SK-N-SH treated with all-trans-retinoic acid at 6 μM for 48 hours (cell line): ENCODE results near the gene ARHGAP30.
"Not testable (repeated sequence)": the region's sequence is repeated elsewhere in the genome, so short reads cannot be mapped to it uniquely, and the experiment has no call there.

Experiments
- ATAC-seq: fragments of 200-7000 bp; cut with Tn5 transposase; 3 replicates; pipeline ENCODE4 v1.9.1; 2020; ENCODE audit warnings: mild to moderate bottlenecking, moderate library complexity
- ARNTL ChIP-seq: fragments of 450-650 bp; formaldehyde crosslinking; IDR thresholded peaks from 2 replicates; pipeline ENCODE4 v1.5.0; 2020; ENCODE audit warnings: low read depth, mild to moderate bottlenecking, moderate library complexity, borderline replicate concordance
- BACH2 ChIP-seq: fragments of 250-450 bp; sonication (Bioruptor Pico); IDR thresholded peaks from 2 replicates; pipeline ENCODE4 v1.9.0; 2021; ENCODE audit warnings: mild to moderate bottlenecking, borderline replicate concordance
- CSDC2 ChIP-seq: fragments of 250-450 bp; sonication (Bioruptor Pico); IDR thresholded peaks from 2 replicates; pipeline ENCODE4 v1.5.0; 2020; ENCODE audit warnings: mild to moderate bottlenecking, moderate library complexity
- ESRRG ChIP-seq: fragments of 250-450 bp; sonication (Bioruptor Pico); IDR thresholded peaks from 2 replicates; pipeline ENCODE4 v1.6.1; 2021; ENCODE audit warnings: mild to moderate bottlenecking
- GLIS3 ChIP-seq: fragments of 250-450 bp; sonication (Bioruptor Pico); IDR thresholded peaks from 2 replicates; pipeline ENCODE4 v1.5.0; 2020; ENCODE audit warnings: mild to moderate bottlenecking, moderate library complexity
- ISL1 ChIP-seq: fragments of 250-450 bp; sonication (Bioruptor Pico); IDR thresholded peaks from 2 replicates; pipeline ENCODE4 v2.1.2; 2022; ENCODE audit warnings: mild to moderate bottlenecking, moderate library complexity
- OSR1 ChIP-seq: fragments of 250-450 bp; sonication (Bioruptor Pico); IDR thresholded peaks from 2 replicates; pipeline ENCODE4 v1.8.0; 2022; ENCODE audit warnings: moderate library complexity, mild to moderate bottlenecking, inconsistent platforms
- PPARA ChIP-seq: fragments of 250-450 bp; sonication (Bioruptor Pico); IDR thresholded peaks from 2 replicates; pipeline ENCODE4 v1.5.0; 2020; ENCODE audit warnings: mild to moderate bottlenecking, borderline replicate concordance
- RARB ChIP-seq: fragments of 250-450 bp; sonication (Bioruptor Pico); IDR thresholded peaks from 2 replicates; pipeline ENCODE4 v1.8.0; 2021; ENCODE audit warnings: mild to moderate bottlenecking, moderate library complexity
- SNAI2 ChIP-seq: fragments of 250-450 bp; sonication (Bioruptor Pico); IDR thresholded peaks from 2 replicates; pipeline ENCODE4 v1.5.0; 2020; ENCODE audit warnings: mild to moderate bottlenecking, moderate library complexity
- TCF4 ChIP-seq: fragments of 250-450 bp; sonication (Bioruptor Pico); IDR thresholded peaks from 2 replicates; pipeline ENCODE4 v1.8.0; 2021; ENCODE audit warnings: mild to moderate bottlenecking, moderate library complexity, borderline replicate concordance
- ZC3H10 ChIP-seq: fragments of 250-450 bp; sonication (Bioruptor Pico); IDR thresholded peaks from 2 replicates; pipeline ENCODE4 v1.5.1; 2021; ENCODE audit warnings: mild to moderate bottlenecking, moderate library complexity
- ZFP3 ChIP-seq: fragments of 250-450 bp; sonication (Bioruptor Pico); IDR thresholded peaks from 2 replicates; pipeline ENCODE4 v1.5.0; 2020; ENCODE audit warnings: mild to moderate bottlenecking, moderate library complexity
- ZFP30 ChIP-seq: fragments of 450-650 bp; formaldehyde crosslinking; IDR thresholded peaks from 2 replicates; pipeline ENCODE4 v1.5.0; 2022; ENCODE audit warnings: mild to moderate bottlenecking, moderate library complexity
- ZNF565 ChIP-seq: fragments of 450-650 bp; formaldehyde crosslinking; conservative IDR thresholded peaks from 2 replicates; pipeline ENCODE4 v1.5.0; 2020; ENCODE audit warnings: low read depth, mild to moderate bottlenecking, moderate library complexity
- ZNF70 ChIP-seq: fragments of 450-650 bp; formaldehyde crosslinking; IDR thresholded peaks from 2 replicates; pipeline ENCODE4 v1.5.0; 2020; ENCODE audit warnings: mild to moderate bottlenecking, moderate library complexity
- ZNF8 ChIP-seq: fragments of 450-650 bp; formaldehyde crosslinking; IDR thresholded peaks from 2 replicates; pipeline ENCODE4 v1.5.0; 2020; ENCODE audit warnings: mild to moderate bottlenecking, moderate library complexity
- TF ChIP-seq, protein P1 (sequence below): fragments of 250-450 bp; sonication (Bioruptor Pico); IDR thresholded peaks from 2 replicates; pipeline ENCODE4 v1.8.0; 2021; ENCODE audit warnings: low read depth, mild to moderate bottlenecking, moderate library complexity, borderline replicate concordance
- TF ChIP-seq, protein P2 (sequence below): fragments of 250-450 bp; sonication (Bioruptor Pico); IDR thresholded peaks from 2 replicates; pipeline ENCODE4 v1.8.0; 2020; ENCODE audit warnings: mild to moderate bottlenecking, moderate library complexity, borderline replicate concordance
- TF ChIP-seq, protein P3 (sequence below): fragments of 250-450 bp; sonication (Bioruptor Pico); IDR thresholded peaks from 2 replicates; pipeline ENCODE4 v1.5.0; 2020; ENCODE audit warnings: mild to moderate bottlenecking, moderate library complexity
- TF ChIP-seq, protein P4 (sequence below): fragments of 250-450 bp; sonication (Bioruptor Pico); IDR thresholded peaks from 2 replicates; pipeline ENCODE4 v1.5.1; 2021; ENCODE audit warnings: mild to moderate bottlenecking, moderate library complexity
- TF ChIP-seq, protein P5 (sequence below): fragments of 250-450 bp; sonication (Bioruptor Pico); IDR thresholded peaks from 2 replicates; pipeline ENCODE4 v1.5.1; 2020; ENCODE audit warnings: low read depth, mild to moderate bottlenecking, moderate library complexity

ARHGAP30 gene

DNA sequence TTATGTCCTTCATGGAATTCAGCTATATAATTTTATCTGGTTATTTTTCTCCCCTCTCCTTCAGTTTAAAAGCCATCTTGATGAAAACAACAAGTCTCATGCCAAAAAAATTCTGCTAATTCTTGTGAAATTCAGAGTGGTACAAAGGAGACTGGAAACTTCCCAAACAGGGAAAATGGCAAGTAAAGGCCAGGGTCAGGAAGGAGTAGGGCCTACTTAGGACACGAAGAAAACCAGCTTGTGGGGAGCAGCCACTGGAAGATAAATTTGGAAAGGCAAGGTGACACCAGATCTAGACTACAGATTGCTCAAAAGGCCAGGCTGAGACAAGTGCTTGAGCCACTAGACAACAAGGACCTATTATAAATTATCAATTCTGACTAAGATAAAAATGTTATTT lies 37.3 kb downstream of the ARHGAP30 start:
- no peak; the same call in 2 of the 3 replicates for ATAC-seq
- TF ChIP-seq, protein P1, sequence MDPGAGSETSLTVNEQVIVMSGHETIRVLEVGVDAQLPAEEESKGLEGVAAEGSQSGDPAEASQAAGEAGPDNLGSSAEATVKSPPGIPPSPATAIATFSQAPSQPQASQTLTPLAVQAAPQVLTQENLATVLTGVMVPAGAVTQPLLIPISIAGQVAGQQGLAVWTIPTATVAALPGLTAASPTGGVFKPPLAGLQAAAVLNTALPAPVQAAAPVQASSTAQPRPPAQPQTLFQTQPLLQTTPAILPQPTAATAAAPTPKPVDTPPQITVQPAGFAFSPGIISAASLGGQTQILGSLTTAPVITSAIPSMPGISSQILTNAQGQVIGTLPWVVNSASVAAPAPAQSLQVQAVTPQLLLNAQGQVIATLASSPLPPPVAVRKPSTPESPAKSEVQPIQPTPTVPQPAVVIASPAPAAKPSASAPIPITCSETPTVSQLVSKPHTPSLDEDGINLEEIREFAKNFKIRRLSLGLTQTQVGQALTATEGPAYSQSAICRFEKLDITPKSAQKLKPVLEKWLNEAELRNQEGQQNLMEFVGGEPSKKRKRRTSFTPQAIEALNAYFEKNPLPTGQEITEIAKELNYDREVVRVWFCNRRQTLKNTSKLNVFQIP (CRISPR knock-in tag), result no peak
- TF ChIP-seq, protein P2, sequence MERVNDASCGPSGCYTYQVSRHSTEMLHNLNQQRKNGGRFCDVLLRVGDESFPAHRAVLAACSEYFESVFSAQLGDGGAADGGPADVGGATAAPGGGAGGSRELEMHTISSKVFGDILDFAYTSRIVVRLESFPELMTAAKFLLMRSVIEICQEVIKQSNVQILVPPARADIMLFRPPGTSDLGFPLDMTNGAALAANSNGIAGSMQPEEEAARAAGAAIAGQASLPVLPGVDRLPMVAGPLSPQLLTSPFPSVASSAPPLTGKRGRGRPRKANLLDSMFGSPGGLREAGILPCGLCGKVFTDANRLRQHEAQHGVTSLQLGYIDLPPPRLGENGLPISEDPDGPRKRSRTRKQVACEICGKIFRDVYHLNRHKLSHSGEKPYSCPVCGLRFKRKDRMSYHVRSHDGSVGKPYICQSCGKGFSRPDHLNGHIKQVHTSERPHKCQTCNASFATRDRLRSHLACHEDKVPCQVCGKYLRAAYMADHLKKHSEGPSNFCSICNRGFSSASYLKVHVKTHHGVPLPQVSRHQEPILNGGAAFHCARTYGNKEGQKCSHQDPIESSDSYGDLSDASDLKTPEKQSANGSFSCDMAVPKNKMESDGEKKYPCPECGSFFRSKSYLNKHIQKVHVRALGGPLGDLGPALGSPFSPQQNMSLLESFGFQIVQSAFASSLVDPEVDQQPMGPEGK (CRISPR knock-in tag), result no peak
- TF ChIP-seq PPARA (CRISPR knock-in tag) (no peak), ISL1 (no peak), RARB (no peak), ZNF565 (CRISPR knock-in tag) (no peak), ZC3H10 (no peak), GLIS3 (CRISPR knock-in tag) (no peak), CSDC2 (CRISPR knock-in tag) (no peak), TCF4 (CRISPR knock-in tag) (no peak), ARNTL (CRISPR knock-in tag) (no peak), ZNF8 (no peak), ZFP3 (CRISPR knock-in tag) (no peak), ESRRG (no peak), ZFP30 (CRISPR knock-in tag) (no peak), SNAI2 (CRISPR knock-in tag) (no peak), OSR1 (no peak)
- TF ChIP-seq, protein P3, sequence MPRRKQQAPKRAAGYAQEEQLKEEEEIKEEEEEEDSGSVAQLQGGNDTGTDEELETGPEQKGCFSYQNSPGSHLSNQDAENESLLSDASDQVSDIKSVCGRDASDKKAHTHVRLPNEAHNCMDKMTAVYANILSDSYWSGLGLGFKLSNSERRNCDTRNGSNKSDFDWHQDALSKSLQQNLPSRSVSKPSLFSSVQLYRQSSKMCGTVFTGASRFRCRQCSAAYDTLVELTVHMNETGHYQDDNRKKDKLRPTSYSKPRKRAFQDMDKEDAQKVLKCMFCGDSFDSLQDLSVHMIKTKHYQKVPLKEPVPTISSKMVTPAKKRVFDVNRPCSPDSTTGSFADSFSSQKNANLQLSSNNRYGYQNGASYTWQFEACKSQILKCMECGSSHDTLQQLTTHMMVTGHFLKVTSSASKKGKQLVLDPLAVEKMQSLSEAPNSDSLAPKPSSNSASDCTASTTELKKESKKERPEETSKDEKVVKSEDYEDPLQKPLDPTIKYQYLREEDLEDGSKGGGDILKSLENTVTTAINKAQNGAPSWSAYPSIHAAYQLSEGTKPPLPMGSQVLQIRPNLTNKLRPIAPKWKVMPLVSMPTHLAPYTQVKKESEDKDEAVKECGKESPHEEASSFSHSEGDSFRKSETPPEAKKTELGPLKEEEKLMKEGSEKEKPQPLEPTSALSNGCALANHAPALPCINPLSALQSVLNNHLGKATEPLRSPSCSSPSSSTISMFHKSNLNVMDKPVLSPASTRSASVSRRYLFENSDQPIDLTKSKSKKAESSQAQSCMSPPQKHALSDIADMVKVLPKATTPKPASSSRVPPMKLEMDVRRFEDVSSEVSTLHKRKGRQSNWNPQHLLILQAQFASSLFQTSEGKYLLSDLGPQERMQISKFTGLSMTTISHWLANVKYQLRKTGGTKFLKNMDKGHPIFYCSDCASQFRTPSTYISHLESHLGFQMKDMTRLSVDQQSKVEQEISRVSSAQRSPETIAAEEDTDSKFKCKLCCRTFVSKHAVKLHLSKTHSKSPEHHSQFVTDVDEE (CRISPR knock-in tag), result no peak
- TF ChIP-seq, protein P4, sequence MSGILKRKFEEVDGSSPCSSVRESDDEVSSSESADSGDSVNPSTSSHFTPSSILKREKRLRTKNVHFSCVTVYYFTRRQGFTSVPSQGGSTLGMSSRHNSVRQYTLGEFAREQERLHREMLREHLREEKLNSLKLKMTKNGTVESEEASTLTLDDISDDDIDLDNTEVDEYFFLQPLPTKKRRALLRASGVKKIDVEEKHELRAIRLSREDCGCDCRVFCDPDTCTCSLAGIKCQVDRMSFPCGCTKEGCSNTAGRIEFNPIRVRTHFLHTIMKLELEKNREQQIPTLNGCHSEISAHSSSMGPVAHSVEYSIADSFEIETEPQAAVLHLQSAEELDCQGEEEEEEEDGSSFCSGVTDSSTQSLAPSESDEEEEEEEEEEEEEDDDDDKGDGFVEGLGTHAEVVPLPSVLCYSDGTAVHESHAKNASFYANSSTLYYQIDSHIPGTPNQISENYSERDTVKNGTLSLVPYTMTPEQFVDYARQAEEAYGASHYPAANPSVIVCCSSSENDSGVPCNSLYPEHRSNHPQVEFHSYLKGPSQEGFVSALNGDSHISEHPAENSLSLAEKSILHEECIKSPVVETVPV (CRISPR knock-in tag), result no peak

DNA sequence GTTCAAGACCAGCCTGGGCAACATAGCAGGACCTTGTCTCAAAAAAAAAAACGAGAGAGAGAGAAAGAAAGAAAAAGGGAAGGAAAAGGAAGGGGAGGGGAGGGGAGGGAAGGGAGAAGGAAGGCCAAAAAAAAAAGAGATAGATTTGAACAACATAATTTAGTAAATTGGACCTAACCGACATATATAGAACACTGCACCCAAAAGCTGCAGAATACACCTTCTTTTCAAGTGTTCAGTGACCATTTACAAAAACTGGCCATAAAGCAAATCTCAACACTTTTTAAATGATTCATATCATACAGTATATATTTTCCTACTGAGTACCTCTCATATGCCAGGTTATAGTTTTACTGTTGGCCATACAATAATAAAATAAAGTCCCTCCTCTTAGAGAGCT lies 37.8 kb downstream of the ARHGAP30 start:
- no peak for TF ChIP-seq RARB
- TF ChIP-seq, protein P2 (CRISPR knock-in tag), result no peak
- no peak for TF ChIP-seq ZFP30 (CRISPR knock-in tag)
- TF ChIP-seq, protein P3 (CRISPR knock-in tag), result no peak
- no peak for TF ChIP-seq ZNF8
- TF ChIP-seq ZNF70 (CRISPR knock-in tag), result no peak
- TF ChIP-seq ARNTL (CRISPR knock-in tag), result no peak
- TF ChIP-seq SNAI2 (CRISPR knock-in tag), result no peak
- no peak for TF ChIP-seq CSDC2 (CRISPR knock-in tag)
- no peak for TF ChIP-seq BACH2 (CRISPR knock-in tag)
- TF ChIP-seq ZNF565 (CRISPR knock-in tag), result no peak
- TF ChIP-seq ZFP3 (CRISPR knock-in tag), result no peak
- TF ChIP-seq, protein P5, sequence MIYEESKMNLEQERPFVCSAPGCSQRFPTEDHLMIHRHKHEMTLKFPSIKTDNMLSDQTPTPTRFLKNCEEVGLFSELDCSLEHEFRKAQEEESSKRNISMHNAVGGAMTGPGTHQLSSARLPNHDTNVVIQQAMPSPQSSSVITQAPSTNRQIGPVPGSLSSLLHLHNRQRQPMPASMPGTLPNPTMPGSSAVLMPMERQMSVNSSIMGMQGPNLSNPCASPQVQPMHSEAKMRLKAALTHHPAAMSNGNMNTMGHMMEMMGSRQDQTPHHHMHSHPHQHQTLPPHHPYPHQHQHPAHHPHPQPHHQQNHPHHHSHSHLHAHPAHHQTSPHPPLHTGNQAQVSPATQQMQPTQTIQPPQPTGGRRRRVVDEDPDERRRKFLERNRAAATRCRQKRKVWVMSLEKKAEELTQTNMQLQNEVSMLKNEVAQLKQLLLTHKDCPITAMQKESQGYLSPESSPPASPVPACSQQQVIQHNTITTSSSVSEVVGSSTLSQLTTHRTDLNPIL (CRISPR knock-in tag), result no peak
- no peak for TF ChIP-seq ISL1
- TF ChIP-seq, protein P1 (CRISPR knock-in tag), result no peak
- no peak for TF ChIP-seq ZC3H10
- no peak for TF ChIP-seq PPARA (CRISPR knock-in tag)
- no peak for ATAC-seq

DNA sequence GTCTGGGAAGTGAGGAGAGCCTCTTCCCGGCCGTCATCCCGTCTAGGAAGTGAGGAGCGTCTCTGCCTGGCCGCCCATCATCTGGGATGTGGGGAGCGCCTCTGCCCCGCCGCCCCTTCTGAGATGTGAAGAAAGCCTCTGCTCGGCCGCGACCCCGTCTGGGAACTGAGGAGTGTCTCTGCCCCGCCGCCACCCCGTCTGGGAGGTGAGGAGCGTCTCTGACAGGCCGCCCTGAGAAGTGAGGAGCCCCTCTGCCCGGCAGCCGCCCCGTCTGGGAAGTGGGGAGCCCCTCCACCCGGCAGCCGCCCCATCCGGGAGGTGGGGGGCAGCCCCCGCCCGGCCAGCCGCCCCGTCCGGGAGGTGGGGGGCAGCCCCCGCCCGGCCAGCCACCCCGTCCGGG lies 40.2 kb downstream of the ARHGAP30 start:
- not testable (repeated sequence) for ATAC-seq
